Keratinocyte (primary cell): Measurements from ENCODE around the gene ZNF17. TPM values are rescaled to one million over a fixed set of nuclear protein-coding genes. Genes with fewer than 3 reads are reported as not detected.

ENCODE experiments used
- DNase-seq: peaks from one replicate; pipeline ENCODE4 v3.0.0-alpha.2; 2011; ENCODE audit warnings: low read depth, missing footprints, low spot score
- FAIRE-seq: peaks from 2 replicates; lab custom pipeline; 2011; peaks lifted over from hg19 to GRCh38; lab: Jason Lieb, UNC
- H2AFZ ChIP-seq: 2 replicates; pipeline ENCODE4 v1.6.0; 2012; ENCODE audit warnings: low read length, control low read depth, inconsistent platforms; ENCODE audit not compliant: control insufficient read depth
- H3K27ac ChIP-seq: 2 replicates; pipeline ENCODE4 v1.5.1; 2011; ENCODE audit warnings: low read length; ENCODE audit not compliant: control insufficient read depth, insufficient read depth
- H3K27me3 ChIP-seq: 3 replicates; pipeline ENCODE4 v1.6.0; 2011; ENCODE audit warnings: low read length; ENCODE audit not compliant: control insufficient read depth, insufficient read depth; ENCODE audit errors: extremely low read depth
- H3K36me3 ChIP-seq, 2 experiments: 2 replicates in 1 of 2; 3 replicates in 1 of 2; pipeline ENCODE4 v1.5.1; 2011; ENCODE audit warnings: low read length in 2 of 2, mild to moderate bottlenecking in 1 of 2; ENCODE audit not compliant: control insufficient read depth in 2 of 2, insufficient read depth in 2 of 2; ENCODE audit errors: extremely low read depth in 1 of 2
- H3K4me1 ChIP-seq: 3 replicates; pipeline ENCODE4 v1.5.1; 2011; ENCODE audit warnings: low read length; ENCODE audit not compliant: control insufficient read depth, insufficient read depth; ENCODE audit errors: extremely low read depth
- H3K4me2 ChIP-seq: 3 replicates; pipeline ENCODE4 v1.6.0; 2011; ENCODE audit warnings: low read depth, low read length; ENCODE audit not compliant: control insufficient read depth, insufficient read depth; ENCODE audit errors: extremely low read depth
- H3K4me3 ChIP-seq, 3 experiments: fragments of 200-600 bp in 1 of 3; sonication (generic) in 1 of 3; 2 replicates in 2 of 3; 3 replicates in 1 of 3; pipeline ENCODE4 v1.5.1; 2011 to 2016; ENCODE audit warnings: low read length in 3 of 3, mild to moderate bottlenecking in 3 of 3, control low read depth in 2 of 3, inconsistent platforms in 1 of 3, low read depth in 1 of 3, mixed read lengths in 1 of 3, mixed run types in 1 of 3, moderate library complexity in 1 of 3; ENCODE audit not compliant: control insufficient read depth in 2 of 3, insufficient read depth in 2 of 3; ENCODE audit errors: extremely low read depth in 1 of 3
- H3K79me2 ChIP-seq: 2 replicates; pipeline ENCODE4 v1.6.0; 2012; ENCODE audit warnings: low read length; ENCODE audit not compliant: control insufficient read depth, insufficient read depth
- H3K9ac ChIP-seq: 3 replicates; pipeline ENCODE4 v1.6.0; 2011; ENCODE audit warnings: low read length; ENCODE audit not compliant: control insufficient read depth, insufficient read depth; ENCODE audit errors: extremely low read depth
- H3K9me1 ChIP-seq: 3 replicates; pipeline ENCODE4 v1.6.0; 2011; ENCODE audit warnings: low read length; ENCODE audit not compliant: control insufficient read depth, insufficient read depth; ENCODE audit errors: extremely low read depth
- H3K9me3 ChIP-seq: 2 replicates; pipeline ENCODE4 v1.5.1; 2012; ENCODE audit warnings: low read depth, low read length; ENCODE audit not compliant: control insufficient read depth
- H4K20me1 ChIP-seq: 3 replicates; pipeline ENCODE4 v1.6.0; 2011; ENCODE audit warnings: low read length; ENCODE audit not compliant: control insufficient read depth, insufficient read depth; ENCODE audit errors: extremely low read depth
- CTCF ChIP-seq, 3 experiments: IDR thresholded peaks in 1 of 3; conservative IDR thresholded peaks in 1 of 3; optimal IDR thresholded peaks in 1 of 3; 2 replicates in 2 of 3; 3 replicates in 1 of 3; pipeline versions ENCODE3 to v1.5.1; 2011; ENCODE audit warnings: low read length in 3 of 3, mild to moderate bottlenecking in 3 of 3, moderate library complexity in 2 of 3, control low read depth in 1 of 3, inconsistent platforms in 1 of 3; ENCODE audit not compliant: insufficient read depth in 2 of 3; ENCODE audit errors: extremely low read depth in 1 of 3
- EZH2 ChIP-seq: IDR thresholded peaks from one replicate; pipeline ENCODE4 v1.6.1; 2012; ENCODE audit warnings: inconsistent platforms, mild to moderate bottlenecking, low read length, moderate library complexity
- dilution Hi-C: fragments of 300-500 bp; cut with MboI; formaldehyde crosslinking; loops from one replicate; pipeline ENCODE4 v1.7.0; 2020; ENCODE audit warnings: low sequenced_read_pairs; ENCODE audit not compliant: extremely low pct_ligation_motif_present
- polyA plus RNA-seq, 5 experiments: library from polyadenylated mRNA; depleted of rRNA in 3 of 5; stranded (reverse) in 3 of 5; stranded (forward) in 1 of 5; unstranded in 1 of 5; fragments of >200 nt; gene quantifications; 1 replicate in 1 of 5; 2 replicates in 3 of 5; 3 replicates in 1 of 5; pipeline versions ENCODE4 v1.2.1 to v1.2.3, GENCODE V29; 2011 to 2012; ENCODE audit warnings: missing spikeins in 2 of 5, low read depth in 1 of 5, low replicate concordance in 1 of 5
- small RNA-seq, 3 experiments: library from RNA; depleted of rRNA; stranded (forward); fragments of <200 nt; gene quantifications; one replicate each; pipeline ENCODE3, GENCODE V24; 2012; ENCODE audit warnings: low read depth in 3 of 3, low replicate concordance in 1 of 3; ENCODE audit not compliant: insufficient read length in 3 of 3

The ZNF17 gene
- polyA plus RNA-seq, 1 donor (not counting 4 experiments of a cell fraction or from before 2014, with no cell fraction given), result 5.0 TPM

- no peak for TF ChIP-seq EZH2
- no peak for TF ChIP-seq CTCF (optimal IDR thresholded peaks at IDR 0.05 in 1 of 3, IDR thresholded peaks at IDR 0.05 in 1 of 3, conservative IDR thresholded peaks at IDR 0.05 in 1 of 3; ENCODE audit: extremely low read depth in 1 of 3, insufficient read depth in 2 of 3, low read length in 3 of 3)
Observed at GRCh38 chr19:57466489-57466888, 55.5 kb downstream of the ZNF17 start.

More at GRCh38 chr19:57466489-57466888, 55.5 kb downstream of the ZNF17 start:
- Histone ChIP-seq H3K9me3 (peaks cover 4% of the 10 kb centered on the region), H3K79me2 (no peaks in the 10 kb centered on the region), H3K4me2 (no peak overlapping the region), H3K36me3 (peaks cover 0 to 3% of the 10 kb centered on the region in 2 experiments), H4K20me1 (no peaks in the 10 kb centered on the region), H3K27ac (no peak overlapping the region), H2AFZ (no peak overlapping the region), H3K9ac (no peak overlapping the region), H3K27me3 (no peaks in the 10 kb centered on the region), H3K4me1 (no peaks in the 10 kb centered on the region), H3K9me1 (no peaks in the 10 kb centered on the region), H3K4me3 (no peak overlapping the region)
- FAIRE-seq (no peak), DNase-seq (no peak)
- dilution Hi-C loops, result no loop called here

Small RNA genes lying within 50 kb of the gene (small RNA-seq; reads per million reads assigned to genes)
- gene VN1R107P, result 0 reads per million in 3 experiments

Other genes with a start within 250 kb of the ZNF17 start
- not detected in 3 replicates for gene DUXA, start 243.7 kb upstream of the ZNF17 start, polyA plus RNA-seq
- gene ZNF264, start 219.7 kb upstream of the ZNF17 start, polyA plus RNA-seq, result 7.4 to 8.7 TPM (median 7.6 TPM) in 3 replicates
- 0.54 to 0.94 TPM (median 0.70 TPM) in 3 replicates for gene AURKC, start 180.1 kb upstream of the ZNF17 start, polyA plus RNA-seq
- 3.2 to 5.8 TPM (median 4.3 TPM) in 3 replicates for gene ZNF805, start 170.5 kb upstream of the ZNF17 start, polyA plus RNA-seq
- 10.3 to 16.9 TPM (median 15.2 TPM) in 3 replicates for gene ZNF460, start 130.7 kb upstream of the ZNF17 start, polyA plus RNA-seq
- gene ZNF543, start 90.7 kb upstream of the ZNF17 start, polyA plus RNA-seq, result 2.1 to 2.9 TPM (median 2.5 TPM) in 3 replicates
- 7.4 to 8.1 TPM (median 7.7 TPM) in 3 replicates for gene ZNF304, start 59.9 kb upstream of the ZNF17 start, polyA plus RNA-seq
- 15.8 to 22.2 TPM (median 20.8 TPM) in 3 replicates for gene TRAPPC2B, start 47.6 kb upstream of the ZNF17 start, polyA plus RNA-seq
- 1.4 to 3.2 TPM (median 2.8 TPM) in 3 replicates for gene ZNF547, start 47.6 kb upstream of the ZNF17 start, polyA plus RNA-seq
- gene ZNF548, start 21.3 kb upstream of the ZNF17 start, polyA plus RNA-seq, result 8.5 to 11.4 TPM (median 10.8 TPM) in 3 replicates
- gene ZNF749, start 24.2 kb downstream of the ZNF17 start, polyA plus RNA-seq, result 5.7 to 6.8 TPM (median 6.3 TPM) in 3 replicates
- gene VN1R1, start 46.0 kb downstream of the ZNF17 start, polyA plus RNA-seq, result 0.09 to 0.46 TPM (median 0.17 TPM) in 3 replicates
- gene ZNF772, start 66.4 kb downstream of the ZNF17 start, polyA plus RNA-seq, result 5.2 to 5.4 TPM (median 5.3 TPM) in 3 replicates
- gene ZNF419, start 76.6 kb downstream of the ZNF17 start, polyA plus RNA-seq, result 7.0 to 13.4 TPM (median 11.9 TPM) in 3 replicates
- gene ZNF773, start 88.8 kb downstream of the ZNF17 start, polyA plus RNA-seq, result 5.4 to 8.8 TPM (median 7.9 TPM) in 3 replicates
- gene ZNF549, start 116.2 kb downstream of the ZNF17 start, polyA plus RNA-seq, result 5.6 to 7.7 TPM (median 6.3 TPM) in 3 replicates
- 6.2 to 8.9 TPM (median 7.3 TPM) in 3 replicates for gene ZNF550, start 148.7 kb downstream of the ZNF17 start, polyA plus RNA-seq
- 4.4 to 5.5 TPM (median 5.0 TPM) in 3 replicates for gene ZNF416, start 167.8 kb downstream of the ZNF17 start, polyA plus RNA-seq
- 3.5 to 4.5 TPM (median 3.9 TPM) in 3 replicates for gene ZIK1, start 173.0 kb downstream of the ZNF17 start, polyA plus RNA-seq
- gene ZNF530, start 188.7 kb downstream of the ZNF17 start, polyA plus RNA-seq, result 3.6 to 4.2 TPM (median 3.9 TPM) in 3 replicates
- 10.7 to 12.9 TPM (median 12.1 TPM) in 3 replicates for gene ZNF134, start 203.1 kb downstream of the ZNF17 start, polyA plus RNA-seq
- gene ZNF211, start 222.0 kb downstream of the ZNF17 start, polyA plus RNA-seq, result 9.4 to 19.5 TPM (median 15.5 TPM) in 3 replicates